ENCODE data around the gene SLC41A3.
"Not testable (repeated sequence)": the region's sequence is repeated elsewhere in the genome, so short reads cannot be mapped to it uniquely, and the experiment has no call there.

The SLC41A3 gene

DNA sequence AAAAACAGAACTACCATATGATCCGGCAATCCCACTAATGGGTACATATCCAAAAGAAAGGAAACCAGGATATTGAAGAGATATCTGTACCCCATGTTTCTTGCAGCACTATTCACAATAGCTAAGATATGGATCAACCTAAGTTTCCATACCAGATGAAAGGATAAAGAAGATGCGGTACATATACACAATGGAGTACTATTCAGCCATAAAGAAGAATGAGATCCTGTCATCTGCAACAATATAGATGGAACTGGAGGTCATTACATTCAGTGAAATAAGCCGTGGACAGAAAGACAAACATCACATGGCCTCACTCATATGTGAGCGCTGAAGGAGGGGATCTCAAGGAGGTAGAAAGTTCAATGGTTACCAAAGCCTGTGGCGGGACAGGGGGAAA, 3.0 kb downstream of the SLC41A3 start:
- no peak for DNase-seq

DNA sequence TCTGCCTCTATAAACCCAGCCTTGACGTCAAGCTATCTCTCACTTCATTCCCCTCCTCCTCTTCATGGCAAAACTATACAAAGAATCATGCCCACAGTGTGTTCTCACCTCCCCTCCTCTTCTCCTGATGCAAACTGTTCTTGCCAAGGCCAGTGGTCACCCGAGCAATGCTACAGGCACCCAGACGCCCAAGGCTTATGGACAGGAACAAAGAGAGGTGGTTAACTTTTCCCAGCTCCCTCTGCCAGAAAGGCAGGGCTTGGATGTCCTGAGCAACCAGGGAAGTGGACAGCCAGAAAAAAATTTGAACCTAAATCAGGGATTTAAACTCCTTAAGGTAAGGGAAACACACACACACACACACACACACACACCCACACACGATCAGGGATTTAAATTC, 5.1 kb downstream of the SLC41A3 start:
- no peak for DNase-seq

DNA sequence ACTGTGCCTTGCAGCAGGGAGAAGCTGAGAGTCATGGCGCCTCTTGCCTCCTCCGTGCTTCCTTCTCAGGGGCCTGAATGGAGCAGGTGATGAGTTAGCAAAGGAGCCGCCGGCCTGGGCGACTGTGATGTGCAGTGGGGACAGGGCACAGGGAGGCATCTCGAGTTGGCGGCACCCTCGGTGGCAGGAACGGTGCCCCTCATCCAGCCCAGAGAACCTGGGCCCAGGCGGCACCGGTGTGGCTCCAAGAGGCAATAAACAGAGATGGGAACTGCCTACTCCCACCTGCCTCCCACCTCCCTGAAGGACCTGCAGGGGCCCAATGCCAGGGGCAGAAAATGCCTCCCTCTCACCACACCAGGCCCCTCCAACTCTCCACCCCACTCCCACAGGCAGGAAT, 6.2 kb downstream of the SLC41A3 start:
- DNase-seq: no peak

DNA sequence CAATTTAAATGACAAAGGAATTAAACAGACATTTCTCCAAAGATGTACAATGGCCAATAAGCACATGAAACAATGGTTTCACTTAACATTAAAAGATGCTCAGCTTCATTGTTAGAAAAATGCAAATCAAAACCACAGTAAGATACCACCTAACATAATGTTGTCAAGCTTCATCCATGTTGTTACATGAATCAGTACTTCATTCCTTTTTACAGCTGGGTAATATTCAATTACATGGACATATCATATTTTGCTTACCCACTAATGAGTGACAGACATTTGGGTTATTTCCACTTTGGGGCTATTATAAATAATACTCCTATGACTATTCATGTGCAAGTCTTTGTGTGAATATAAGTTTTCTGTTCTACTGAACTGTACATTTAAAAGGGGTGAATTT, 7.8 kb downstream of the SLC41A3 start:
- no peak for DNase-seq

DNA sequence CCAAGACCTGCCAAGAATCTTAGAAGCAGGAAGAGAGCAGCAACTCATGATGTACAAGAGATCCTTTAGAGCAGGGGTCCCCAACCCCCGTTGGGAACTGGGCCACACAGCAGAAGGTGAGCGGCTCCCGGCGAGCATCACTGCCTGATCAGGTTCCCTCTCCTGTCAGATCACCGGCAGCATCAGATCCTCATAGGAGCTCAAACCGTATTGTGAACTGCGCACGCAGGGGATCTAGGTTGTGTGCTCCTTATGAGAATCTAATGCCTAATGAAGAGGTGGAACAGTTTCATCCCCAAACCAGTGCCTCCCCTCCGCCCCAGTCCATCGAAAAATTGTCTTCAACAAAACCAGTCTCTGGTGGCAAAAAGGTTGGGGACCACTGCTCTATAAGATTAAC, 13.8 kb downstream of the SLC41A3 start:
- no peak for DNase-seq

DNA sequence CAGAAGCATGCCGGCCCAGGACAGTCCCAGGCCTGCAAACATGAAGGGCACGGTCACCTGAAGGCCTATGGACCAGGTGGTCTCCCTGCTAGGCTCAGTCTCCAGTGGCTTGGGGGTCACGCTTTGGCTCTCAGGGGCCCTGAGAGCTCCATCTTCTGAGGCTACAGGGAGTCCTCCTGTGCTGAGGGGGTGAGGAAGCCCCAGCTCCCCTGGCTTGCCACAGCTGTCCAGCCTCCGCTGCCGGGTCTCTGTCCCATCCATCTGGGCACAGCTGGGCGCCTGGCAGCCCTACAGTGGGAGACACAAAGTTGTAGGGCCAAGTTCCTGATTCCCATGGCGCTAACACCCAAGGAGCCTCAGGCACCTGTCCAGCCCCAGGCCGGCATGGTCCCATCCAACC, 16.0 kb downstream of the SLC41A3 start:
- no peak for DNase-seq

DNA sequence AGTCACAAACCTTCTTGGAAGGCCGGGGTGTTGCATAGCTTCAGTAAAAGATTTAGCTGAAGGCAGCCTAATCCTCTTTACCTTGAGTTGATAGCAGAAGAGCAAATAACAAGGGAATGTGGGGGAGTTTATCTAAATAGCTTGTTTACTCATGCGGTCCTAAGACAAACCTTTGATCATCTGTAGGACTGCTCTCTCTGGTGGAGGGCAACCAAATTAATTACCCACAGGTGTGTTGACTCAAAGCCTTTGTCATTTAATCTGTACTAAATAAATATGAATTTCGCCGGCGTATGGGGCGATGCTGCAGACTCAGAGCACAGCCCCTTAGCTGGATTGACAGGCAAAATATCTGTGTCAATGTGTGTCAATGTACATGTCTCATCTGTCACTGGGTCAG, 17.2 kb downstream of the SLC41A3 start:
- not testable (repeated sequence) for DNase-seq

DNA sequence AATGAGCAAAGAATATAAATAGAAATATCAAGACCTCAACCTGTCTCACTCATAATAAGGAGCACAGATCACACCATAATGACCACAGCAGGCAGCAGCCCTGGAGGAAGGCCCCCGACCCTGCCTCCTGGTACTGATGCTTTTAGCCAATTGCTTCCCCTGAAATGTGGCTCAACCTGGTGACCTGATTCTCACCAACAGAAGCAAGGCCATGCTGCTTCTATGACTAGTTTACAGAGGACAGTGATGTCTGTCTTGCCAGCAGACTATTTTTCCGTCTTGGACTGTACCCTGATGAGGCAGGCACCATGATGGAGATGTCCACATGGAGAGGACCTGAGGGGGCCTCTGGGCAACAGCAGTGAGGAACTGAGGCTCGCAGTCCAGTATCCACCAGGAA, 18.0 kb downstream of the SLC41A3 start:
- DNase-seq: no peak

DNA sequence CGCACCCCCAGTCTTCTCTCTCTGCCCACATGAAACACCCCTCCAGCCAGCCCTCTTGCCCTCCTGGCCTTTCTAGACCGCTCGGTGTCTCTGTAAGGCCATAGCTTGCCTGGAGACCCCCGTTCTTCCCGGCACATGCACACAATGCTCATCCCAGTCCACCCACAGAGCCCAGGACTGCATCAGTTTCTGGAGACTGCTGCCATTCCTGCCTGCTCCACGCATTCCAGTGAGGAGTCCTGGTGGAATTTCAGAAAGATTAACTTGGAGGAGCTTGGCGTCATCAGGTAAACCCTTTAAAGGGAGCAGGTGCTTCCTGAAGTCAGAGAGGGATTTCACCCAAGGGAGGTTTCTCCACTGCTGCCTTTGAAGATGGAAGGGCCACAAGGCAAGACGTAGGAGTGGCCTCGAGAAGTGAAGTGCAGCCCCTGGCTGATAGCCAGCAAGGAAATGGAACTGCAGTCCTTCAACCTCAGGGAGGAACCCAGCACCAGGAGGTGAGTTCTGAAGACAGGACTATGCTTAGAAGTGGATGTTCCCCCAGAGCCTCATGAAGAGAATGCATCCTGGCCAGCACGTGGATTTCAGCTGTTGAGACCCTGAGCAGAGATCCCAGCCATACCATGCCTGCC, 19.2 kb downstream of the SLC41A3 start:
- DNase-seq: no peak

DNA sequence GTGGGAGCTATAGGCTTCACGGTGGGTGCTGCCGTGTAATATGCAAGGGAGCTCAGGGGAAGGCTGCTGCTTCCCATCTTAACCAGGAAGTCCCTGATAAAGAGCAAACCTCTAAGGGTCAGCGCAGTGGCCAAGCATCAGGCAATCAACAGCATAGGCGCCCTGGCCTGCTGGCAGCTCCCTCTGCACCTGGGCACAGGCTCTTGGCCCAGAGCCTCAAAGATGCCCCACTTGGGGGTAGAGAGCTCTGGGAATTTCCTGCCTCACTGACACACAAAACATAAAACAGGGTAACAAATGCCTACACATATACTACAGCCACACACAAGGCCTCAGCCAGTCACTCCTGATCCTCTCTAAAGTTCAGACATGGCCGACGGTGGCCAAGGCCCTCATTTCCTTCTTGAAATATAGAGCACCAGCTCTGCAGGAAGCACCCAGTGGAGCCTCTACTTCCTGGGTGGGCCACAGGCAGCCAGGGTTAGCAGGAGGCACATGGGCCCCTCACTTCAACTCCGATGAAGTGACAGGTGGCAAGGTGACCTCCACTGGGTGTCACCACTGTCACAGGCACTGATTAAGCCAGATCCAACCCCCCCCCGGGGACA, 20.5 kb downstream of the SLC41A3 start:
- DNase-seq: no peak

DNA sequence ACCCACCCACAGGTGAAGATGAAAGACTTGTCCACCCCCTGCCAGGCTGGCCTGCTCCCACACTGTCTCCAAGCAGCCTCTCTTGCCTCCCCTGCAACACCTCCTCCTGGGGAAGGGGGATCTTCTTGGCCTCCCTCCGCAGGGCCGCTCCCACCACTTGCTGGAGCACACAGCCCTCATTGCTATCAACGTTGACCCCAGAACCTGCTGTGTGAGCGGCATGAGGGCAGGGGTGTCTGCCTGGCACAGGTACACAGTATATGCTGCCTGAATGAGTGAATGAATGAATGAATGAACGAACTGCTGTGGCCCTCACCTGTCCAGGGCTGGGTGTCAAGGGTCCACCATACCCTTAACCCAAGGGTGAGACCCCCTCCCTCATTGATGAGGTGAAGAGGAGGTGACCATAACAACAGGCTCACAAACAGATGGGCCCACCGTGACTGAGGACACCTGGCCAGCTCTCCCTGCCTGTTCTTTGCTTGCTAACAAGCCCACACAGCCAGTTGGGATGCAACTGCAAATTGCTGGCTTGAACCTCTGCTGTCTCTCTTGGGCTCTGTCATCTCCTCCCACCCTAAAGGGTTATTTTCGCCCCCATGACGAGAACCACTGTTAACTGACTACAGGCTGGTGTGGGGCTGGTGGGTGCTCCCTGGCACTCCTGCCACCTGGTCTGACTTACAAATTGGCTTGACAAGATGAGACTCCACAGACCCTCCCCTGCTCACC, 22.5 kb downstream of the SLC41A3 start:
- DNase-seq: no peak

DNA sequence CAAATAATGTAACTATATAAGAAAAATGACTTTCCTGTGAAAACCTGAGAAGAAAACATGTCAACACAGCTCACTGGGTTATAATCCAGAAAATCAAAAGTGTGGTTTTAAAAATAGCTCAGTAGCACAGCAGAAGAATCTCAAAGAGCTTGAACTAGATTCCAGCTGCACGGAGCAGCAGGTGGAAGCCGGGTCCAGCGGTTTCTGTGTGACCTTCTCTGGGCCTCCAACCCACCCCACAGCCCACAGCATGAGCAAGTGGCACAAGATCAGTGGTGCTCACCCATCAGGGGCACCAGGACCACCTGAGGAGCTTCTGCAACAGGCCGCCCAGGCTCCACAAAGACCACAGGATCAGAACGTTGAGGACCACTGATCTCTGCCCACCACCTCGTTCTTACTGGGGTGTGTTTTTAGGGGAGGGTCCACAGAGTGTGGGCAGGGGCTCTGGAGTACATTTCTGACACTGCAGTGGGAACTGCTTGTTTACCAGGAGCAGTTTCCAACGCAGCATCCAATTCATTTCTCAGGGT, 23.2 kb downstream of the SLC41A3 start:
- DNase-seq: no peak

DNA sequence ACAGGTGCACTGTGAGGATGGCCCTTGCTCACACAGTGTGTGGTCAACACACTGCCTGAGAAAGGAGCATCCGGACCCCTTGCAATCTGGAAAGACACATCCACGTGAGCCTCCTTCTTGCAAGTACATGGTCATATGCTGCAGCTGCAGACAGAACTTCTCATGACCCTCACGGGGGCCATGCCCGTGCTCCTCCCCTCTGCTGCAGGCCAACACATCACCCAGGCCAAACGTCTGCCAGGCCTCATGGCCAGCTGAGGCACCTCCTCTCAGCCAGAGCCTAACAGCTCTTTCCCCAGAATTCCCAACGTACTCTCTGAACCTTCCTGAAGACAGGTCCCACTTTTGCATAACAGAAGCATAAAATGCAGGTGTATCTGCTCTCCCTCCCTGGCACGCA, 25.3 kb downstream of the SLC41A3 start:
- no peak for DNase-seq

DNA sequence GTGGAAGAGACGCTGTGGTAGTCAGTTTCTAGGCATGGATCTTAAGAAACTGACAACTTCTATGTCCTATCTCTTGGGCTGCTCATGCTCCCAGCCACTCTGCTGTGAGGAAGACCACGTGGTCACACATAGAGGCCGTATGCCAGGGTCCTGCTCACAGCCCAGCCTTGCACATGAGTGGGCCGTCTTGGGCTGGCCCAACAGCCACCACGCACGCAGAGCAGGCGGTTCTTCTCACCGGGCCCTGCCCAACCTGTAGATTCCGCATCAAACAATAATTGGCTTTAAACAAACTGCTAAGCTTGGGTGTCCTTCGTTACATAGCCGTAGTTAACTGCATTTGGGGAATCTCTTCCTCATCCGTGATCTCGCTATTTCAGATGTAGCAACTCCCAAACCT, 26.0 kb downstream of the SLC41A3 start:
- no peak for DNase-seq

DNA sequence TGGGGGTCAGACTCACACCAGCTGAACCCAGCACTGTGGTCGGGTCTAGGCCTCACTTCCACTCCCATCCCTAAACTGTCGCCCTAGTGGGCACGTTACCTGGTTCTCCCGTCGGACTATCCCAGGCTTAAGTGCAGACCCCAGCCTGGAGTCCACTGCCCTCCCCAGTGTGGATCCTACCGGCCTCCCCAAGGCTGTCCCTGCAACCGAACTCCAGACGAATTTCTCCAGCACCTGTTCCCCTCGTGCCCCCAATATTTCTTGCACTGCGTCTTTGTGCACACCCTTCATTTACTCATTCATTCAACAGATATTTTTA, 26.5 kb downstream of the SLC41A3 start:
- DNase-seq: no peak

DNA sequence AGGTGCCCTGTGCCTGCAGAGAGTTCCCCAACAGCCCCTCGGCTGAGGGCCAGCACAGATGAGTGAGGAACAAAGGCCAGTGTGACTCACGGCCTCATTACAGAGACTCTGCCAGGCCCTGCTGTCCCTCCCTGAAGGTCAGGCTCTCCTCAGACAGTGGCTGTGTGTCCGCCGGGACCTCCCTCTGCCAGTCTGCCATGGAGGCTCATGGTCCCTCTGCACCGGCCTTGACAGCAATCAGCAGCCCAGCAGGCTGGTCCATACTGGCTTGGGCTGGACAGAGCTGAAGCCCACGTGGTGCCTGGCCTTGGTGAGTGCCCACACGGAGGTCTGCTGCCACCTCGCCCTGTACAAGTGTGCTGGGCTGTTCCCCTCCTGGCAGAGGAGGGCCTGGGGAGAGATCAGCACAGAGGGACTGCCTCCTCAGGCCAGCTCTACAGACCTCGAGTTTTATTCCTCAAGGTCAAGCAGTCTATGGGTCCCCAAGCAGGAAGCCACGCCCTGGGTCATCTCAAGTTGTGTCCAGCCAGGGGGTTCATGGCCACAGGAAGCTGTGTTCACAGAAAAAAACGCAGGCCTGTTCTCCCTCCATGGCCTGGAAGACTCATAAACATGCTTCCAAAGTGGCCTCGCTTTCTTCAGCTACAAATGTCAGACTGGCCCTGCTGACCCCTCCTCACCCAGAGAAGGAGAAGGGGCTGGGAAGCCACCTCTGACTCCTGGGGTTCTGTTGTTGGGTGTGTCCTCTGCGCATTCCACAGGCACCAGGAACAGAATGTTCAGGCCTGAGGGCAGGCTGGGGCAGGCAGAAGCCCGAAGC, 27.0 kb downstream of the SLC41A3 start:
- no peak for DNase-seq

DNA sequence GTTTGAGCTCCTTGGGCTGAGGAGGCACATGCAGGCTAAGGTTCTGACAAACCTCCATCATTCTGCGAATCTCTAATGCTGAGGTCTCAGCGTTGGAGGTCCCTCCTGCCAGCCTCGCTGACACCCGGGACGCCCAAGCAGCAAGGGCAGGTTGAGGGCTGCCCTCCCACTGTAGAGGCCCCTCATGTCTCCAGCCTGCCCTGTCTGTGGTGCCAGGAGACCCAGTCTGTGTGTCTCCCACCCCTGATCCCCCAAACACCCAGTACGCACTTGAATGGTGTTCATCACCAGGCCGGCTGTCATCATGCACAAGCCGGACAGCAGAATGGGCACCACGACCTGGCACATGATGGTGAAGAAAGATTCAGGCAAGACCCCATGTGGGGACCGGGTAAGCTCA, 27.8 kb downstream of the SLC41A3 start:
- no peak for DNase-seq

DNA sequence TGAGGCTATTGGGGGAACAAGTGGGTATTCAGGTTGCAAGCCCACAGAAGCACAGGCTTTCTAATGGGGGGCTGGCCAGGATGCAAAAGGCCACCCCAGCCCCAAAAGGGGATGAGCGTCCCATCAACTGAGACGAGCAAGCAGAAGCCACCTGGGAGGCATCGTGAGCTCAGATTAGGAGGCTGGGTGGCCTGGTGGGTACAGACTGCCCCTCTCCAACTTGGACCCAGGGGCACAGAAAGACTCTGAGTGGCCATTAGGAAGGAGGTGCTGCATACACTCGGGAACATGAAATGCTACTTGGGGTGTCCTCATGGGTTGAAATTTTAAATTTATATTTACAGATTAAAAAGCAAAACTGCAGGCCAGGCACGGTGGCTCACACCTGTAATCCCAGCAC, 29.1 kb downstream of the SLC41A3 start:
- DNase-seq: no peak

DNA sequence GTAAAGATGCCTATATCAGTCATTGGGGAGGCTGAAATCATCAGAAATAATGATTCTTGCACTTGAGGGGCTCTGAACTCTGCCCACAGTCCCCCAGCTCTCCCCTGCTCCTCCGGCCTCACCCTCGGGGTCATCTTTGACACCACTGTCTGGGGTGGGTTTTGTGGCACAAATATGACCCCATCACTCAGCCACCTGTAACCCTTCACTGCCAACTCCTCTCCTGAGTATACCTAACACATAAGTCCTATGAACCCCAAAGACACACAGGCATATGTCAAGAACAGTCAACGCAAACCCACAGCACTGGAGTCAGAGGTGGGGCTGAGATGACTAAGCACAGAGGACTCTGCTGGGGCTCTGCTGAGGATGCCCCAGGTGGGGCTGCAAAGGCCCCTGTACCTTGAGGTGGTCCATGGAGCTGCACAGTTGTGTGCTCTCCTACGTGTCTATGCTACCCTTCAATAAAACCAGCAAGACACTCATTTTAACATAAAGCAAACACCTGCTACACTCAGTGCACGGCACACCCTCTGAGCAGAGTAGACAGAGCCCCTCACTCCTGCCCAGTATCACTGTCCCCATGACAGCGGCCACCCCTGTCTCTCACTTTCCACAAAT, 29.9 kb downstream of the SLC41A3 start:
- DNase-seq: no peak

DNA sequence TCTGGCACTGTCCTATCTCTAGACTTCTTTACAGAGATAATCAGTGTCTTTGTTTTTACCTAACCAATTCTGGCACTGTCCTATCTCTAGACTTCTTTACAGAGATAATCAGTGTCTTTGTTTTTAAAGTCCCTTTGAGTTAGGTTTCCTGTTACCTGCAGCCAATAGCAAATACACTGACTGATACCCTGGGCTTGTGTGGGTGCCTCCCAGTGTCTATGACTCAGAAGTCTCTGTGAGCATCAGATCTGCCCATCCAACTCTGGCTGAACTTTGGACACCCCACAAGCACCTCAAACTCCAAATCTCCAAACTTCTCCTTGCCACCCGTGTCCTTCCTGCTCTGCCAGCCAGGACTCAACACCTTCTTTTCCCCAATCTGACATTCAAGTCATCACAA, 30.4 kb downstream of the SLC41A3 start:
- no peak for DNase-seq

DNA sequence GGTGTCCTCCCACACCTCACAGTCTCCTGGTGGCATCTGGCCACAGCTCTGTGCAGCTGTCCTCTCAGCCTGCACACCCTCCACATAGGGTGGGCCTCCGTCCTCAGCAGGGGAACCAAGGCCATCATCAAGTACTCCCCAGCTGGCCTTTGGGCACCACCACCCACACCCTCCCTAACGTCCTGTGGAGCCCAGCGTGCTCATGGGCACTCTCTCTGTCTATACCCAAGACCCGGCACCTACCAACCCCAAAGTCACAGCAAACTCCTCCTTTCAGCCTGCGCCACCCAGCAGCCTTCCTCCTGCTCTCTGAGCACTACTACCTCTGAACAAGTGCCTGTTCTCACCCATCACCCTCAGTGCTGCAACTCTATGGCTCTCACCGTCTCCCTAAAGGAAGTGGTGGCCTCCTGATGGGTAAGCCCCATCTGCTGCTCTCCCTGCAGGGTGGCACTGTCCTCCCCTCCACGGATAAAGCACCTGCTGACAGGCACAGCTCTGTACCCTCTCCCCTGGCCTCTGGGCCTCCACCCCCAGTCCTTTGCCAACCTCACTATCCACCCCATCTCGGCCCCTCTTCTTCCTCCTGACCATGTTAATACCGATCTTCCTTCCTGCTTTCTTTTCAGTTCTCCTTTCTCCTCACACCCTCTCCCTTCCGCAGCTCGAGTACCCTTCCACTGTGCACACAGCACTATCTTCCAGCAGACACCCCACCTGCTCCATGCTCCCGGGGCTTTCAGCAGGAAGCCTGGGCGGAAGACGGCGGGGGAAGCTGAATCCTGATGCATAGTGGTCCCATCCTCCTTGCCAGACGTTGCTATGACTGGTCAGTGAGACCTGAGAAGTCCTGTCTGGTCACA, 31.5 kb downstream of the SLC41A3 start:
- no peak for DNase-seq

DNA sequence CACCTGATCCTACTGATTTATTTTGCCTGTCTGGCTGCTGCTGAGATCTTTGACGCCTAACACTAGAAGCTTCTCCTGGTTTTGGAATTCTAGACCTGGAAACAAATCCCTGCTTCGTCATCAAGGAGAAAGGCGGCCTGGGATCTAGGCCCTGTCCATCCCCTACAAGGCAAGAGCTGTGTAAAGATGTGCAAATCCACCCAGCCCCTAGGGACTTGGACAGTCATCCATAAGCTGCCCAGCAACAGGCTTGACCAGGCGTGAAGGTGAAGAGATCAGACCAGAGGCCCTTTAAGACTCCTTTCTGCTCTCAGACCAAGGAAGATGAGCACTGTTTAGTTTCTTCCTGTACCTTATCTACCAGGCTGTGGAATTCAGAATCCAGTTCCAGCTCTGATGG, 32.2 kb downstream of the SLC41A3 start:
- DNase-seq: no peak
